GDM1 (cell line): Measurements from ENCODE around the gene MEIS2.

Experiments
- DNase-seq: peaks from one replicate; lab custom pipeline; 2025; lab: John Stamatoyannopoulos, UW

Gene MEIS2

GRCh38 chr15:36933255-36933990 lies 166.9 kb downstream of the MEIS2 start:
- no peak for DNase-seq

DNA sequence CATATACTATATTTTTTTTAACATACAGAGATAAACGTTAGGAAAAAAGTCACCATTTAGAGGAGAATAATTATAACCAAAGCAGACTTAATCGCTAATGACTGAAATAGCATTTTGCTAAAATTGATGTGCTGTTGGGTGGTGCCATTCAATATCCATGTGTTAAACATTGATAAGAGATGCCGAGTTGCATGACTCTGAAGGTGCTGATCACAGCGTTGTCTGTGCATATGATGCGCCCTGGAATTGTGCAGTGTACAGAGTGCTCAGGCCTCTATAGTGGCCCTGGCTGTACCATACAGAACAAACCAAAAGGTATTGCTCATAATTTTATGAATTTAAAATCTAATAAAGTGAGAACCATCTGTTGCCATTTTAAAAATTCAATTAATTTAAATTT lies 168.3 kb downstream of the MEIS2 start:
- no peak for DNase-seq

DNA sequence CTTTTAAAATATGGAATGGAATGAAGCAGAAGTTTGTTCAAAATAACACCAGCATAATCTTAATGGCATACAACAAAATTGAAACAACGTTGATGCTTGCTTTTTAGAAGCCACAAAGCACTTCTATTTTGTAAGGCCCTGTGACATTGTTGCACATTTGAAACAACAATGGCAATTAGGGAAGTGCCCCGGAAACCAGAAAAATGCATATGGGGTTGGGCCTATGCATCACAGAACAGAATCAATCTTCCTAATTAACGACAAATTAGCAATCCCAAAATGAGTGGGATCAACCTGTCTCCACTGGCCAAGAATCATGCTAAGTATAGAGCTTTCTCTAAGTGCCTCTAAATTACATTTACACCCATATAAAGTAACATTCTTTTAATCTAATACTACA lies 168.9 kb downstream of the MEIS2 start:
- no peak for DNase-seq

GRCh38 chr15:36926427-36926825 lies 173.9 kb downstream of the MEIS2 start:
- no peak for DNase-seq

- no peak for DNase-seq
Measured at GRCh38 chr15:36925653-36926426, 174.5 kb downstream of the MEIS2 start.

GRCh38 chr15:36925049-36925448 lies 175.3 kb downstream of the MEIS2 start:
- DNase-seq: no peak

- no peak for DNase-seq
Measured at GRCh38 chr15:36924034-36924433, 176.3 kb downstream of the MEIS2 start.

- DNase-seq: no peak
Measured at GRCh38 chr15:36921484-36922091, 178.8 kb downstream of the MEIS2 start.

DNA sequence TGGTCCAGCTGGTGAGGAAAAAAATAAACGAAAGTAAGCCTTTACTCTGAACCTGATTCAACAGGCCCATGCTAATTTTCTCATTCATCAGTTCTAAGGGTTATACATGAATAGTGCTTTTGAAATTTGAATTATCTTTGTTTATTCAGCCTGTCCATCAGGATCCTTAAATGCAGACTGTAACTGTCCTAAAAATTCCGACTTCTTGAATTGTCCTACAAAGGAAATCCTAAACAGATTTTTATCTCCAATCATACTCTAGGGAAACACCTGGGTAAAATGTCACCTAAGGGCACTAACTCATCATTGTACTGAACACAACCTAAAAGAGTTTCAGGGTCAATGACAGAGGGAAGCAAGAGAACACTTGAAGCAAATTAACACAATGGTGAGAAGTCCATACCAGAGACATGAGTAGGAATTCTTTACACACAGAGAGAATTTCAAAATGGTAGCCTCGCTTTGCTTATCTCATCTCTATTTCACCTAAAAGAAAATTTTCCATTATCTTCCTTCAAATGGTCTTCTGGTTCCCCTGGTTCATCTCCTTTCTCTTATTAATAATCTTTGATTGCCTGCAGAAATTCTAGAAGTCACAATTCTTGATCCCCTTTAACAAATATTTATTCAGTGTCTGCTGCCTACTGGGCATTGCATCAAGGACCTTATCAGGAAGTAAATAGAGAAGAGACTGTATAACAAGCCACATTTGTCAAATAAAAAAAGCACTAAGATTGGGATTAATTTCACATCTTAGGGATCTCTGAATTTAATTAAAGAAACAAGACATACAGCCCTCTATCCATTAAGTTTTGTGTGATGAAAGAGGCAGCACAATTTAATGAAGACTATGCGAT lies 182.7 kb downstream of the MEIS2 start:
- no peak for DNase-seq

- no peak for DNase-seq
Measured at GRCh38 chr15:36914960-36915808, 185.2 kb downstream of the MEIS2 start.

- no peak for DNase-seq
Measured at GRCh38 chr15:36914466-36914865, 185.9 kb downstream of the MEIS2 start.

DNA sequence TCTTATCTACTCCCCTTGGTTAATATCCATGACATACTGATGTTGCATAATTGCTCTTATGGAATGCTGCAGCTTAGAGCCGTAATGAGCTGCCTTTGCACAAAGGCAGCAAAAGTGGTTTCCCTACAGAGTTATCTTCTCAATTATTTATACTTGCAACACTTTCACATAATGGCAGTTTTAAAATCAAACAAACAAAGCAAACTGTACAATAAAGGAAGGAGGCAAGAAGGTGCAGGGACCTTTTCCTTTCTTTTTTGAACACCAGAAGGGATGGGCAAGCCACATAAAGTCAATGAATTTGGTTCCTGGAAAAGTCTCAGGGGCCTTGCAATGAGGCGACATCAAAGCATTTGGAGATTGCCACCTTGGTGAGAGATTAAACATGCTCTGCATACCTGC lies 188.0 kb downstream of the MEIS2 start:
- DNase-seq: no peak

- DNase-seq: no peak
Measured at GRCh38 chr15:36911322-36911944, 188.9 kb downstream of the MEIS2 start.

GRCh38 chr15:36908991-36909390 lies 191.4 kb downstream of the MEIS2 start:
- DNase-seq: no peak

DNA sequence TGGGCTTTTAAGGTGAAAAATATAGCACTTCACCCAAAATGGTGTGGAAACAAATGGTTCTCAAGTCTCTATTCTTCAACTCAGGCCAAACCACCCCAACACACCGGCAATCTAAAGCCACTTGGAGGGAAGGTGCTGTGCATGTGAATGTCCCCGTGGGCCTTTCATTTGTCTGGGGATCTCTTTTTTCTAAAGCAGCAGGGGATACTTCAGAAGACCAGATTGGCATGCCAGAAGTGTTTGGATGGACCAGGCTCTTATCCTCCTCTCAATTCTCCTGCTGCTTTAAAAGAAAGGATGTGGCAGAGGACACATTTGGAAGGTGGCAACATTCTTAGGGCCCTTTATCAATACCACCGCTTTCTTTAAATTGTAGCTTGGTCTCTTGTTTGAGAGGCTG lies 193.1 kb downstream of the MEIS2 start:
- DNase-seq: no peak

- DNase-seq: no peak
Measured at GRCh38 chr15:36905908-36906307, 194.4 kb downstream of the MEIS2 start.

DNA sequence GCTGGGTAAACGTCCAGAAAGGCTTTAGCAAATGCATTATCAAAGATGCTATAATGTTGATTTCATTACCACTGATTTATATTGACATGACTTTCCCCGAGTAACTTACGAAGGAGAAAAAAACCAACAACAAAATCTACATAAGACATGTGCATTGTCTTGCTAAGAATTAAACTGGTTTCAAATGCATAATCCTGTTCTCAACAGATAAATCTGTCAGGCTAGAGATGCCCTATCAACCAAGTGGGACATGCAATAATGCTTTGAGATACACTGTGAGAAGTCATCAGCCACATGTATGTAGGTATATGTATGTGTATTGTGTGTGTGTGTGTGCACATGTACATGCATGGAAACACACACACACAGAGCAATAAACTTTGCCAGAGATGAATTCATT lies 195.6 kb downstream of the MEIS2 start:
- DNase-seq: no peak

DNA sequence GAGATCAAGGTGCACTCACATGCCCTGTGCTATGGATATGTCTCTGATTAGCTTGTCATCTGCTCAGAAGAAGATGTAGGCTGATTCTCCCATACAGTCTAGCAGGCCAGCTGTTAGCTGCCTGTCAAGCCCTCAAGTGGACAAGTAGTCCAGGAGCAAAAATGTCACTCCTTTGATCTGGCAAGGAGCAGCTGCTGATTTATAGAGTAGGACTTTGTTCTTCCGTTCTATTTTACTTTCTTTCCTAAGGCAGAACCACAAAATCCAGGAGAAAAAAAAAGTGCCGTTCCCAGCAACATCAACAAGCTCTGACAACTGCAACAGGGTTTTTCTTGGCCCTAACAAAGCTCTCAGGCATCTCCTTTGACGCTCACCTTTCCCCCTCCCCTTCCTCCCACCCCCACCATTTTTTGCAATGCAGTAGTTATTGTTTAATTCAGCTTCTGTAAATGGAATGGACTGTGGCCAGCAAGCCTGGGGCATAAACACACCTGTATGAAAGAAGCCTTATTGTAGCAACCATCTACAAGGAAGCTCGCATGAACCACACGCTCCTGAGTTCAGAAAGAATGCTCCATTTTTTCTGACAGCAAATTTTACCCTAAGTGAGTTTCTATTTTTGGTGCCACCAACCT lies 196.3 kb downstream of the MEIS2 start:
- no peak for DNase-seq

- DNase-seq: no peak
Measured at GRCh38 chr15:36903195-36903594, 197.2 kb downstream of the MEIS2 start.

- no peak for DNase-seq
Measured at GRCh38 chr15:36901012-36901411, 199.3 kb downstream of the MEIS2 start.
